LHCN-M2 (cell line): ENCODE data around the gene POLD2. TPM values are rescaled to one million over a fixed set of nuclear protein-coding genes. Genes with fewer than 3 reads are reported as not detected.
A peak's percentile ranks its signal among the peaks of the same experiment; 100 is the strongest.

Experiments used
- DNase-seq: peaks from one replicate; pipeline ENCODE4 v3.0.0-alpha.2; 2012; ENCODE audit warnings: low read depth
- total RNA-seq: library from RNA; depleted of rRNA; stranded (reverse); fragments of >200 nt; gene quantifications from 2 replicates; pipeline ENCODE4 v1.2.3, GENCODE V29; 2014

POLD2 gene
- total RNA-seq, 1 experiment from 2014 or later, result 193 TPM

GRCh38 chr7:44102846-44103565, 20.3 kb downstream of the POLD2 start:
- DNase-seq, result no peak

GRCh38 chr7:44101966-44102845, 21.1 kb downstream of the POLD2 start:
- DNase-seq, result peak; percentile 87

GRCh38 chr7:44101303-44101965, 21.9 kb downstream of the POLD2 start:
- no peak for DNase-seq

GRCh38 chr7:44100458-44101302, 22.7 kb downstream of the POLD2 start:
- DNase-seq, result peak; percentile 89

- DNase-seq, result peak; percentile 19
These were observed 23.7 kb downstream of the POLD2 start for GRCh38 chr7:44099669-44100068.

GRCh38 chr7:44098092-44099068, 25.0 kb downstream of the POLD2 start:
- DNase-seq, result no peak

GRCh38 chr7:44097064-44097932, 26.1 kb downstream of the POLD2 start:
- DNase-seq, result peak; percentile 71

GRCh38 chr7:44096326-44096881, 26.9 kb downstream of the POLD2 start:
- no peak for DNase-seq

GRCh38 chr7:44095781-44096180, 27.6 kb downstream of the POLD2 start:
- no peak for DNase-seq

GRCh38 chr7:44094883-44095592, 28.3 kb downstream of the POLD2 start:
- DNase-seq, result no peak

- DNase-seq, result no peak
These were observed 29.0 kb downstream of the POLD2 start for GRCh38 chr7:44094365-44094764.

GRCh38 chr7:44093102-44093641, 30.2 kb downstream of the POLD2 start:
- no peak for DNase-seq

GRCh38 chr7:44087911-44088838, 35.2 kb downstream of the POLD2 start:
- peak; percentile 85 for DNase-seq

GRCh38 chr7:44086627-44087026, 36.7 kb downstream of the POLD2 start:
- DNase-seq, result no peak

GRCh38 chr7:44085546-44085945, 37.8 kb downstream of the POLD2 start:
- no peak for DNase-seq

- no peak for DNase-seq
These were observed 38.6 kb downstream of the POLD2 start for GRCh38 chr7:44084701-44085100.

GRCh38 chr7:44083796-44084195, 39.6 kb downstream of the POLD2 start:
- no peak for DNase-seq
